ENCODE measurements around the gene PTF1A.

PTF1A gene

DNA sequence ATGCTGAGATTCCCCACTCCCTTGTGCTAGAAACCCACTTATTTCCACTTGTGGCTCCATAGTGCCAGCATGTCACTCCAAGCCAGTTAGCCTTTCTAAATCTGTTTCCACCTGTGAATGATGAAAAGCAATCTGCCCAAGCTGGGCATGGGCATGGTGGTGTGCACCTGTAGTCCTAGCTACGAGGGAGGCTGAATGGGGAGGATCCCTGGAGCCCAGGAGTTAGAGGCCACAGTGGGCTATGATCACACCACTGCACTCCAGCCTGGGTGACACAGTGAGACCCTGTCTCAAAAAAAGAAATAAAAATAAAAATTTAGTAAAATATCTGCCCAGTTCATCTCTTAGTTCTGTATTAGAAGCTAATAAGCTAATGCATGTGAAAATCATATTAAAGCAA, 5.0 kb upstream of the PTF1A start:
- no peak for DNase-seq

DNA sequence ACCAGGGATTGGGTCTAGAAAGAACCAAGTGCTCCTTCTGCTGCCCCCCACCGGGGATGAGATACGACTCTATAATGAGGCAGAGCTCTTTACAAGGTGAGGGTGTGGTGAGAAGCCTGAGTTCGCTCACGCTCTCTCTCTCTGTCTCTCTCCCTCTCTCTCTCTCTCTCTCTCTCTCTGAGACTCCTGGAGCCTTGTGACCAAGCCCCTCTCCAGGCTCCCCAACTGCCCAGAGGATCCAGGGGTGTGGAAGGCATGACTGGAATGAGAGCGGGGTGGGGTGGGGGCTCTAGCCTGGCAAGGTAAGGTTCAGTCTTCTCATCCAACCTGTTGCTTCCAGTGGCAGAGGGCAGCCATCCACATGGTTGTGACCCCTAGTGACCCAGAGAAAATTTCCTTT, 3.1 kb upstream of the PTF1A start:
- DNase-seq: no peak

DNA sequence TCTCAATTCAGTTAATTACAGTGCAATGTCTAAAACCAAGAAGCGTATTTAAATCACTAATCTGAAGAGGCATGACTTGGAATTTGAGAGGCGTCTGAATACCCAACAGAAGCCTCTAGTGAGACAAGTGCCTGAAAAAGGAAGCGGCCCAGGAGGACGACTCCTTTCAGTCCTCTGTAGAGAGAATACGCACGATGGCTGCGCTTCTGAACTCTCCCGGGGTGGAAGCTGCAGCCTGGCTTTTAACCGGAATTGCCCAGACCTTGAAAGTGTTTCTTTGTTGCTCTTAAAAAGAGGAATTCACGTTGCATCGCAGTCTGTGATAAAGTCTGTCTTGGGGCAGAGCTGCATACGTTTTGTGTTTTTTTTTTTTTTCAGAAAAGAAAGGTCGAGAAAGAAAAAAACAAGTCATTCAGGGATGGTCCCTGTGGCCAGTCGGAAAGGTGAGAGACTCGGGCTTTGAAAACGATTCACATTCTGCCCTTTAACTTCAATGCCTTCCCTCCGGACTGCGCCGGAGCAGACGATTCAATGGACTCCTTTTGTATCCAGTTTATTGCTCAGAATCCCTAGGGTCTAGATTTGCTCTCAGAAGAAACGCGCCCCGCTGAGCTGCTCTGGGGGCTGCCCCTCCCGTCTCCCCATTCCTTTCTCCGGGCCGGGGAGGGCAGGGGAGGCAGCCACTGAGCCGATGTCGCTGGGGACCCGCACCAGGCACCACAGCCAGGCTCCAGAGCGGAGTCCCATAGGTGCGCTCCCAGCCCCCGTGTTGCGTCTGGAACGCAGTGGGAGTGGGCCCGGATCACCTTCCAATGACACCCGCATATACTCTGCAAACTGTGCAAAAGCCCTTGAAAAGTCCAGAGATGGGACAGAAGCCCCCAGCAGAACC, 994 bp upstream of the PTF1A start:
- DNase-seq: no peak

DNA sequence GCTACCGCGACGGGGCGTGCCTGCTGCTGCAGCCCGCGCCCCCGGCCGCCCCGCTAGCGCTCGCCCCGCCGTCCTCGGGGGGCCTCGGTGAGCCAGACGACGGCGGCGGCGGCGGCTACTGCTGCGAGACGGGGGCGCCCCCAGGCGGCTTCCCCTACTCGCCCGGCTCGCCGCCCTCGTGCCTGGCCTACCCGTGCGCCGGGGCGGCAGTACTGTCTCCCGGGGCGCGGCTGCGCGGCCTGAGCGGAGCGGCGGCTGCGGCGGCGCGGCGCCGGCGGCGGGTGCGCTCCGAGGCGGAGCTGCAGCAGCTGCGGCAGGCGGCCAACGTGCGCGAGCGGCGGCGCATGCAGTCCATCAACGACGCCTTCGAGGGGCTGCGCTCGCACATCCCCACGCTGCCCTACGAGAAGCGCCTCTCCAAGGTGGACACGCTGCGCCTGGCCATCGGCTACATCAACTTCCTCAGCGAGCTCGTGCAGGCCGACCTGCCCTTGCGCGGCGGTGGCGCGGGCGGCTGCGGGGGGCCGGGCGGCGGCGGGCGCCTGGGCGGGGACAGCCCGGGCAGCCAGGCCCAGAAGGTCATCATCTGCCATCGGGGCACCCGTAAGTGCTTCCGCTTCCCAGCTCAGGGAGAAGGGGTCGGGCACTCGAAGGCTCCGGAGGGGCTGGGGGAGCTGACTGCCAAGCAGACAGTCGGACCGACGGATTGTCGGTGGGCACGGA, 761 bp downstream of the PTF1A start:
- DNase-seq: no peak

DNA sequence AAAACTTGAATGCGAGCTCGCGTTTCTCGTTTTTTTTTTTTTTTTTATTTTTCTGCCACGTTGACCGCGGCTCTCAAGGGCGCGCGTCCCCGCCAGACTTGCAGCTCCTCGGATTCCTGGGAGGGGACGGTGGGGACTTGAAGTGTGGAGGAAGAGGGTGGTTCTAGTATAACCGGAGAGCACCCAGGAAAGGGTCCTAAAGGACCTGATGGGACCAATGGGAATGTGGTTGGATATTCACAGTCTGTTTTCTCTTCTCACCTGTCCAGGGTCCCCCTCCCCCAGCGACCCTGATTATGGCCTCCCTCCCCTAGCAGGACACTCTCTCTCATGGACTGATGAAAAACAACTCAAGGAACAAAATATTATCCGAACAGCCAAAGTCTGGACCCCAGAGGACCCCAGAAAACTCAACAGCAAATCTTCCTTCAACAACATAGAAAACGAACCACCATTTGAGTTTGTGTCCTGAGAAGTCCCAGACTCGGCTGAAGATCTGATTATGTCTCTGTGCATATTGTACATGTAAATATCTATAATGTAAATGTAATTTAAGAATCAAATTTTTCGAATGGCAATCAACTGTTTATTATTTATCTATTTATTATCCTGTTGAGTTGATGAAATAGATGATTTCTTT, 1.4 kb downstream of the PTF1A start:
- DNase-seq: no peak

DNA sequence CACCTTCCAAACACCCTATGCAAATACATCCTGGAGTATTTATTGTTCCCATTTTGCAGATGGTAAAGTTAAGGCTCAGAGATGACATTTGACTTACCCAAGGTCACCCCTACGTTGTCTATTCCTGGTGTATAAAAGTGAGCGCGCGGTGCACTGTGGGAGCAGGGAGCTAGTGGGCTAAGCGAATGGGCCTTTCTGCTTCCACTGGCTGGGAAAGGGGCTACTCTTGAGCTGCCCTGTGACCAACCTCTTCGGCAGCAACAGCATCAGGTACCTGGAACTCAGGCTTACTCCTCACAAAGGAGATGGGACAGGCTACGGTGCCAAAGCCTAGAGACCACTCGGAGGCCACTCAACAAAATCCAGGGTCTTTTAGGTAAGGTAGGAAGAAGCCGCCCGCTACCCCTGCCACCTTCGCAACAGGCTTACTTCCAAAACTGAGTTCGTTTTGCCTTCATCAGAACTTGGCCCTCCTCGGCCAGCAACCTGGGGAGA, 2.4 kb downstream of the PTF1A start:
- no peak for DNase-seq

DNA sequence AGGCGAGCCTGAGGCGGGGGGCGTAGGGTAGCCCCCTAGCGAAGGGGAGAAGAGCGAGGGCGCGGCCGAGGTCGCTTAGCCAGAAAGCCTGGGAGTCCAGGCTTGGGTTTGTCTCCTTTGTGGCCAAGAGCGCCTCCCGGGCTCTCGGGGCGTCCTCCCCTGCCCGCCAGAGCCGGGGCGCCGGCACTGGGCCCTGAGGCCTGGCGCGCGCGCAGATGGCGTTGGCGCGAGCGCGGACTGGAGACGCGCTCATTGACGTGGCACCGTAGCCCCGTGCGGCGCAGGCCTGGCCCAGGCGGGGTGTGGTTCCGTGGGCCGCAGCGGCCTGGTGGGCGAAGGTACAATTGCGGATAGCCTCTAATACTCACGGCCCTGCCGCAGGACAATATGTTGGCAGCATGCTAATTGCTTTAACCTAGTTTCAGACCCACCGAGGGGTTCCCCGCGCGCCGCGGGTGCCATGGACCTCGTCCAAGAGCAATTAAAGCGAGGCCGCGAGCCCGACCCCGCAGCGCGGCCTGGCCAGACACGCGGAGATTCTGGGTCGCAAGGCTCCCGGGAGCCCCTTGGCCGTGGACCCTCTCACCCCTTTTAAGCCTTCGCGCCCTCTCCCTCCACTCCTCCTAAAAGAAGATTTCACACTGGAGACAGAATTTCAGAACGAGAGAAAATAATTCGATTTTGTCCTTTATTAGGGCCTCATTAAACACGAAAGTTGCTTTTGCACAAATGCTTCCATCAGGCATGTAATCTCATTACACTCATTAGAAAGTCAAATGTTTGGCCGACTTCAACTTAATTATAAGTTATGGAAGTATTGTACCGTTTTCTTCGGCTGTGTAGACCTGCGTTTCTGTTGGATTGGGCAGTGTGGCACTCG, 3.1 kb downstream of the PTF1A start:
- DNase-seq: no peak

DNA sequence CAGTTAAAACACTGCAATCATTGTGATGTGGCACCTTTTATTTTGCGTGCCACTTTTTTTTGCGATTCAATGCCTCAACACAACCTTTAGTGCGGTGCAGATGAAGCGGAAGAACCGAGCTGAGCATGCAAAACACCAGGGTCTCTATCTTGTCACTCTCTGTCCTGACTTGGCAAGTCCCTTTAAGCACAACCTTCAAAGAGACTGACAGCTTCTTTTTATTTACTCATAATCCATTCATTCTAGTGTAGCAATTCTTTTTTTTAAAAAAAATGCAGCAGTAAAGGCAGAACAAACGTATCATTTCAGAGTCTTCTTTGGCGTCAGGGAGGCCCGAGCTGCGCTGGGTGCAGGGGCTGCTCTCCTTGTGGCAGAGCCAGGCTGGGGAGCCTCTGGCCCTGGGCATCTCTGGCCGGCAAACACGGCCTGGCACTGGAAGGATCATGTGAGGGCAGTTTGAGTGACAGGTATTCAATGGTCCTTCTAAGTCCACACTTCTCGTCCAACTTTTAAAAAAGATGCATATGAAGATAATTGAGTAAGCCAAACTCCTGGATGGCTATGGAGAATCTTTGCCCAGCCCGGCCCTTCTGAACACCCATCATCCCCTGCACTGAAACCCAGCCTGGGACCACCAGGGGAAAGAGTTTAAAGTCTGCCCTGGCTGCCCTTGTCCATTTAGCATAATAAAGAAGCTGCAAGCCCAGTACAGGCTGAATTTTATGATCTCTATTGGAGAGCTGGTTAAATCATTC, 3.9 kb downstream of the PTF1A start:
- no peak for DNase-seq

DNA sequence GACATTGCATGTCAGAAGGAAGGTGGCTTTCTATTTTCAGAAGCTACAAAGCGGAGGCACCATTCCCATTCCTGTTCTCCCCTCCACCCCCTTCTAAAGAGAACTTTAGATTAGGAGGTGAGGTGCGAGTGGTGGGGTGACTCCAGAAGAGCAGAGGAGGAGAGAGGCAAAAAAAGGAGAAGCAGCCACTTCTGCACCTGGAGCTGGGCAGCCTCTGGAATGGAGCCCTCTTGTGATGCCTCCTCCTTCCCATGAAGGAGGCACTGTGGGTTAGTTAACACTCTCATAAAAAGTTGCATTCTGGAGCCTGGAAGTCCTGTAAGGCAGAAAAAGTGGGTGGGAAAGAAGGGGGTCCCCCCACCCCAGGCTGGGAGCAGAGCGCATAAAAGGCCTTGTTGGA, 4.8 kb downstream of the PTF1A start:
- no peak for DNase-seq

DNA sequence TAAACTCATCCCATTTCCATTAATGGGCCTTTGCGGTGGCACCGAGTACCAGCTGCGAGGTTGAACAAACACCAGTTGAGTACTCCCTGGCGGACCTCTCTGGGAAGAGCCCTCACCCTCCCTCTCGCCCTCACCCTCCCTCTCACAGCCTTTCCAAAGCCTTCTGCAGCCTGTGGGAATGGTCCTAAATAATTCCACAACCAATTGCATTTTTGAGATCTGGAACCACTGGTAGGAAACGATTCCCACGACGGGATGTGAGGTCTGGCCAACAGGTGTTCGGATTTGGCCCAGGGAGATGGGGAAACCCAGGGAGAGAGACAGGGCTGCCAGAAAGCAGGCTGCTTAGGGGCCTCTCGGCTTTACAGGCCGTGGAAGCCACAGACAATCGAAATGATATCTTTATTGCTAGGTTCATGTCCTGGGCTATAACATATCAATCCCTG, 5.3 kb downstream of the PTF1A start:
- no peak for DNase-seq

DNA sequence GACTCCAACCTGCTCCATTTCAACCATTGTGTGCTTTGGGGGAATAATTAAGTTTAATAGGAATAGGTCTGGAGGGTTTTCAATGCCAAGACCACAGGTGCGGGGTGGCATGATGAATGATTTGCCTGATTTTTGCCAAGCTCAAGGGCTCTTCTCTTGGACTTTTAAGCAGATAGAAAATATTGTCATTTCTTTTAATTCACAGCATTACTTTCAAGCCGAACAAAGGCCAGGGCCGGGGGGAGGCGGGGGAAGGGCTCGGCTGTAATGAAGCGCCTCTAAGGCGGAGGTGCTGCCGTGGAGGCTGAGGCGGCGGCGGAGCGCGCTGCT, 6.5 kb downstream of the PTF1A start:
- no peak for DNase-seq

DNA sequence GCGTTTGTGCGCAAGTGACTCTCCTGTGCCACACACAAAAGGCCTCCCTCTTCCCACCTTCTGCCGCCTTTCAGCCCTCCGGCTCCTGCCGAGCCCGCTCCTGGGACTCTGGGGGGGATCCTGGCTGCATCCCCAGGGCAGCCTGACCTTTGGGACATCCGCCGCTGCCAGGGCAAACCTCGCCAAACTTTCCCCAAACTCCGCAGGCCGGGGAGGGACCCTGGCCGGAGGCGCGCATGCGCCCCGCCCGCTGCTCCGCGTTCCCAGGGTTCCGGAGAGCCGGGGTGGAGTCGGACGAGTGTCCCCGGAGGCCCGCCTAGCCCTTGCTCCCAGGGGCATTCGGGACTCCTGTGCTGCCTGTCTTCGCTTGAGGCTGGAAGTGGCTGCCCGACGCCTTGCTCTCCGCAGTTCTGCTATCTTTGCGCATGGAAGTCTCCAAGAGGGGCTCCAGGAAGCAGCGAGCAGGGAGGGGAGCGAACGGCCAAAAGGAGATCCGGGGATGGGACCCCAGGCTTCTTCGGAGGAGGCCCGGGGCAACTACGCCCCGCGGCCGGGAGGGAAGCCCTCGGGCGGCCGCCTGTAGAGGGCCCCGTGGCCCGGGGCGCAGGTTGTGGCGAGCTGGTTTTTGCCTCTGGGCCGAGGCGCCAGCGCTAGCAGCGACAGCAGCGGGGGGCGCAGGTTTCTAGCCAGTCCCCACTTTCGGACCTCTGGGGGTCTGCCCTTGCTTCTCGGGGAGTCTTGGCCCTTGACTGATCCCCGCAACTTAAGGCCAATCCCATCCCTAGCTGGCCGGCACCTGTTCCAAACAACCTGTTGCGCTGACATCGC, 7.0 kb downstream of the PTF1A start:
- no peak for DNase-seq

DNA sequence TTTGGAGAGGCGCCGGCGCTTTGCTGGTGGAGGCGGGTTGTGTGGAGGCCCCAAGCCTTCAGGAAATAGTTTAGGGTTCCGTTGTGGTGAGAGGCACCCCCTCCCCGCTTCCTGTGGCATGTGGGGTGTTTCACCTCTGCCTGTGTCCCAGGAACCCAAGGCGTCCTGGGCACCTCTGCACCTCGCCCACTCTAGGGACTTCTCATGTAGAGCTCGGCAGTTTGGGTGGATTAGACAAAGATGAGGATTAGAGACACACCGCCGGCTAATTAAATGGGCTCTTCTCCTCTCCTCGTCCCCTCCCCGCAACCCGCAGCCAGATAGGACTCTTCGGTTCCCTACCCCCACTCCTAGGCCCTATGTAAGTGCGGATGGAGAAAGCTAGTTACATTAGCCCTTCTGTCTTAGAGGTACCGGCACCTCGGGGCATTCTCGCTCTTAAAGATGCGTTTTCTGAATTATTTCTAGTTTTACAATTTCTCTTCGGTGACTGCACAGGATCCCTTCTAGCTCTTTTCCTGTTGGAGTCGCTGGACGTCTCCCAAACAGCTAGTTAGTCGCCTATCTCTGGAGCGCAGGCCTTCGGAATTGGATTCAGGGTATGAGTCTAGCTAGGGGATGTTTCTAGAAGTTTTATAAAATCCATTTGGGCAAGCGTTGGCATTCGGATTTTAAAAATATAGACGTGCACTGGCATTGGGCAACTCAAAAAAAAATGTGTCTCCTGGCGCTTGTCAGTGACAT, 7.8 kb downstream of the PTF1A start:
- no peak for DNase-seq

DNA sequence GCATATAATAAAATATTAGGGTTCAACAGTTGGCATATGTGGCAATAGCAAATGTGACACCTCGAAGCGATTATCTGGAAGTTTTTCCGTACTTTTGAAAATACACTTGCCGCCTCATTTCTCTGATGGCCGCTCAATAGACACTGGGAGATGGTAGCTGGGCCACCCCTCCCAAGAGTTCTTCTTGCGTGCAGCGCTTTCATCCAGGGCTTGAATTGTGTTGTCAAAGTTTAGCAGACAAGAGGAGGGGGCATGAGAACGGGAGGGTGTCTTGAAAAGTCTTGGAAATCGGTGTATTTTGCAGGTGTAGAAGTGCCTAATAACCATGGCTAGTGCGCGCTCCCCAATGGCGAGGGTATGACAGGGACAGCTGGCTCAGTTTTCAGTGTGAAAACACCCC, 8.5 kb downstream of the PTF1A start:
- DNase-seq: no peak

DNA sequence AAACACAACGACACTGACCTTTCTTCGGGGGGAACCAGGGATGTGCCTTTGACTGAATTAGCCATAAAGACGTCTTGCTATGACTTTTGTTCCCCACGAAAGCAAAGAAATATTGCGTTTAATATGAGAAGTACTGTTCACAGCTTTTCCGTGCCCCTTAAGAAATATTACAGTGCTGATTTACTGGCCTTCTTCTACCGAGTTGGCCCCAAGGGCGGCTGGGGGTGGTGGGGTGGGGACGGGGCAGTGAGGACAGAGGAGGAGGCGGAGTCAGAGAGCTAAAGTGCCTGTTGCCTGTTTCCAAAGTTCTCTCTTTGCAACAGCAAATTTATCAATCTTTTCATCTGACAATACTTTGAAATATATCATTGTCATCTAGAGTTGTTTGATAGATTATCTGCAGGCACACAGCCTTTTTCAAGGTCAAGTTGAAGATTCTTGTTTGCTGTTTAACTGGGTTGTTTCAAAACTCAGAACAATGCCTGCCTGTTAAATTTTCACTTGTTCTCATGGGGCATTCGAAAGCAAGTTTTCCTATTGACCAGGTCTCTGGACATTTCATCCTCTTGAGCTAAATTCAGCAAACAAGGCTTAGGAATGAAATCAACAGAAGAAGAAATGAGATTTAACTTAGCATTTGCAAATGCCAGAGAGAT, 9.0 kb downstream of the PTF1A start:
- DNase-seq: no peak

DNA sequence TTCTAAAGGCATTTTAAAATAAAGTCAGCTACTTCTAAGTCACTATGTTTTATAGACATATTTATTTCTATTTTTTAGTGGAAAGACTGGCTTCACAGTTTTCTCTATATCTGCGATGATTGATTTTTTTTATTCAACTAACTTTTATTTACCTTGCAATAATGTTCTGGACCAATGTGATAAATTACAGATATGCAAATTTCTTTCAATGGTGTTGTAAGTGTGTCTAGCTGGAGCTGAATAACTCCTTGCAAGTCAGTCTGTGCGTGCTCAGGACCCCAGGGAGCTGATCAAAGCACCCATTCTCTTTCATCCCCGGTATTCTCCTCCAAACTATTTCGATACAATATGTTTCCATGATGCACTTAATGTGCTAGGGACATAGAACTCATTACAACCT, 9.7 kb downstream of the PTF1A start:
- no peak for DNase-seq

DNA sequence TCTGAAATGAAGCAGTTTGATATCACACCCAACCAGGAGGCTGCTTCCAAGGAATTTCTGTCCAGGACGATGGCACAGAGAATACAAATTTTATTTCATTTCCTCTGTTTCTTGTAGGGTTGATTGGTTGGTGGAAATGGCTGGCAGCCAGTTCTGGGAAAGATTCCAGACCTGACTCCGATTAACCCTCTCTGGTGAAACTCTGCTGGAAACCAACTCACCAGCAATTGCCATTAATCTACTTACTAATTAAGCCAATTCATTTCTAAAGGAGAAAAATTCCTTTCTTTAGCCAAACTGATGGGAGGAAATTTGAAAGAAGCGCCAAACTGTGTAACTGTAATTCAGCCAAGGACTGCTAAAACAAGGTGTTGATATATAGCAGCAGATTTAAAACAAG, 10.7 kb downstream of the PTF1A start:
- DNase-seq: no peak

DNA sequence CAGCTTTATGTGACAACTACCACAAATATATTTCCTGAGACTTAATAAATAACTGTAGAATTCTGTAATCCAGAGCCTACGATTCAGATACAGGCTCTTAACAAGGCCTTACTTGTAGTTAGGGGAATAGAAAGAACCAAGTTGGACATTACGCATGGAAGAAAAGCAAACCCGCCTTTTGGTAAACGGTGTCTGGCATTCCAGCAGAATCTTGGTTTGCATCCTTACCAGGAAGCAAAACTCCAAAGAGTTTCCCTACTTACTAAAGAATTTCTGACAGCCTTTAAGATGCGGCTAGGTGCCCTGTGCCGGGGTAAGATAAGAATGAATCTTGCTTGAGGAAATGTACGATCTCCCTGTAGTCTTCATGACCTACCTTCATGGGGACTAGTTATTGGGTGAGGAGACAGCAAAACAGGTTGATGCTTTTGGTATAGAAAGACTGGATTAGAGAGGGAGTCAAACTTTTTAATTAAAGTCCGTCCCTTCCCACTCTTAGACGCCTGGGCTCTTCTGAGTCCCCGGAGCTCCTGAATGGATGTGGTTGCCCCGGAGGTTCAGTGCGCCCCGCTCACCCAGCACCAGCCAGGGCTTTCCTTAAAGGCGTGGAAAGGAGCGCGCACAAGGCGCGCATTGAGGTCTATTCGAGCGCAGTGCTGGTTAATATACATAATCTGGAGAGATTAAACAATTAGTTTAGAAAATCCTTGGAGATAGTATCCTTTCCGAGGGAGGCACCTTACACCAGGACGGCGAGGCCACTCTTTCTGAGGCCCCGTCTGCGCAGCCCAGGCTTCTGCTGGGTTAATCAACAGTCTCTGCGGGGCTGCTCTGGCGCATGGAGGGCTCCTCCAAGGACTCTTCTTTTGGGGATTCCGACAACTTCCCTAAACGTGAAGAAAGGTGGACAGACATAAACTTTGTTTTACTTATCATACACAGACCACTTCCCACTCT, 11.5 kb downstream of the PTF1A start:
- DNase-seq: no peak

Measured in inflammatory macrophage (primary cell).